Activated T-cell treated with anti-CD3 and anti-CD28 coated beads, Interleukin-2, amount 50 U/mL, for 48 hours (primary cell): Measurements from ENCODE around the gene PSMD2.
"Not testable (repeated sequence)": the region's sequence is repeated elsewhere in the genome, so short reads cannot be mapped to it uniquely, and the experiment has no call there.

ENCODE experiments used
- DNase-seq, 2 experiments: peaks; one replicate each; pipeline ENCODE4 v3.0.0-alpha.2; 2020

PSMD2 gene

GRCh38 chr3:184298759-184299487, at the start of gene PSMD2:
Gene PSMD2, plus strand, starts transcription at chr3:184299241. Its CDS starts 26 bp downstream, at chr3:184299267.
- peak; percentile 98 to 99 for DNase-seq

- peak; percentile 94 to 97 for DNase-seq
These were observed 49.5 kb upstream of the PSMD2 start, which contains the start of gene EEF1AKMT4 for GRCh38 chr3:184249412-184250166. Gene EEF1AKMT4, plus strand, starts transcription at chr3:184249672. Its CDS starts 23 bp downstream, at chr3:184249695.

DNA sequence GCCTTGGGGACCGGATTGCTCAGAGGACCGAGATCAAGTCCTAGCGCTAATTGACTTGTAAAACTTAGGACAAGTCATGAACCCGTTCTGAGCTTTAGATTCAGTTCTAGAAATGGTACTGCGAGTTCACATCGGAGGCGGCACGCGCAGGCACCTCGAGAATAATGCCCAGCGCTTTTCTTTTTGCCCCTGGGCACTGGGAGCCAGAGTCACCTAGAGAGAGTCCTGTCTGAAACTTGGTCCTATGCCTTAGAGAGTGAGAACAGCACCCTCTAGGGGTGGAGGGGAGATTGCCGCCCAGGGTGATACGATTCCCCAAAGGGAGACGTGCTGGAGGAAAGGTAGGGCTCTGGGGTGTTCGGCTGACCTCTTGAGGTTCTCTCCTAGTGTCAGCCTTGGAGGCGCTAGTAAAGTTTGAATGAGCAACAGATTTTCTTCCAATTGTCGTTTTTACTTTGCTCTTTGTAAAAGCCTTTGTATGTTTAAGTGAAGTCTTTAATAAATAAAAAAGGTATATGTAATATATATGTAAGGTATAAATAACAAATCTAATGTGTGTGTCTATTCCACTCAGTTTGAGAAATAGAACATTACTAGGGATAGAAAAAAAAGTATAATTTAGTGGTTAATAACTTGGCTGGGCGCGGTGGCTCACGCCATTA, 48.7 kb upstream of the PSMD2 start:
- peak; percentile 95 to 98 for DNase-seq

GRCh38 chr3:184255291-184256039, 43.6 kb upstream of the PSMD2 start:
- peak in 1 of 2 experiments; percentile 49 for DNase-seq

- DNase-seq, result no peak
These were observed 41.7 kb upstream of the PSMD2 start for GRCh38 chr3:184257083-184257915.

- no peak for DNase-seq
These were observed 40.1 kb upstream of the PSMD2 start for GRCh38 chr3:184258926-184259325.

GRCh38 chr3:184259396-184259877, 39.6 kb upstream of the PSMD2 start:
- no peak for DNase-seq

DNA sequence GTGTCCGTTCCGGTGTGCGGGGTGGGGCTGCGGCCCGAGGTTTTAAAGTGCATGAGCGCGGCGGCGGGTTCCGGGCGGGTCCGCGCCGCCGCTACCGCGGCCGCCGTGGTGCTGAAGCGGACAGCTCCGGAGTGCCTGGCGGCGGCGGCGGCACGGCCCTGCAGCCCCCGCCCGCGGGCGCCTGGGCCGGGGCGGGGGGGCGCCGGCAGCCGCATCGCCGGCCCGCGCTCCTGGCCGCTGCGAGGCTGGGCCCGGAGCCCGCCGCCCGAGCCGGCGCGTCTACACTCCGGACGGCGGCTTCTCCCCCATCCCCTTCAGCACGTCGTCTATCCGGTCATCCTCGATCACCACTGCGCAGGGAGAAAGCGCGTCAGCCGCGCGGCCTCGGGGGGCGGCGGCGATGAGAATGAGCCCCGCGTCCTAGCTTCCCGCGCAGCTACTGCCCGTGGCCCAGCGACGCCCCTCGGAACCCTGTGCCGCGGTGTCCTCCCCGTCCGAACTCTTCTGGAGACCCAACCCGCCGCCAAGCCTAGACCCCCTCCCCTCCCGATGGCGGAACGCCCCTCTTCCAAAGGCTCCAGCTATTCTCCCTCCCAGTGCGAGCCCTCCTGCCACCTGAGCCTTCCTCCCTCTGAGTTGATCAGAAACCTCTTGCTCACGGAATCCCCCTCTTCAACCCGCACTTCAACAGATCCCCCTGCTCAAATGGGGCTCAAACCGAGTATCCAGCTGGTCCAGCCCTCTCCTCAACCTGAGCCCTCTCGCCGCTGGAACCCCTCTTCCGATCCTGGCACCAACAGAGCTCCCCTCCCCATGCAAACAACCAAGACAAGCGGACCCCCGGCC, 38.9 kb upstream of the PSMD2 start:
- DNase-seq, result peak in 1 of 2 experiments; percentile 60

GRCh38 chr3:184260724-184261269, 38.2 kb upstream of the PSMD2 start:
- DNase-seq, result peak in 1 of 2 experiments; percentile 50

- peak; percentile 63 to 70 for DNase-seq
These were observed 37.7 kb upstream of the PSMD2 start, which contains the start of gene CAMK2N2 for GRCh38 chr3:184261270-184261853. Gene CAMK2N2, minus strand, starts transcription at chr3:184261553. Its CDS starts 268 bp downstream, at chr3:184261285.

DNA sequence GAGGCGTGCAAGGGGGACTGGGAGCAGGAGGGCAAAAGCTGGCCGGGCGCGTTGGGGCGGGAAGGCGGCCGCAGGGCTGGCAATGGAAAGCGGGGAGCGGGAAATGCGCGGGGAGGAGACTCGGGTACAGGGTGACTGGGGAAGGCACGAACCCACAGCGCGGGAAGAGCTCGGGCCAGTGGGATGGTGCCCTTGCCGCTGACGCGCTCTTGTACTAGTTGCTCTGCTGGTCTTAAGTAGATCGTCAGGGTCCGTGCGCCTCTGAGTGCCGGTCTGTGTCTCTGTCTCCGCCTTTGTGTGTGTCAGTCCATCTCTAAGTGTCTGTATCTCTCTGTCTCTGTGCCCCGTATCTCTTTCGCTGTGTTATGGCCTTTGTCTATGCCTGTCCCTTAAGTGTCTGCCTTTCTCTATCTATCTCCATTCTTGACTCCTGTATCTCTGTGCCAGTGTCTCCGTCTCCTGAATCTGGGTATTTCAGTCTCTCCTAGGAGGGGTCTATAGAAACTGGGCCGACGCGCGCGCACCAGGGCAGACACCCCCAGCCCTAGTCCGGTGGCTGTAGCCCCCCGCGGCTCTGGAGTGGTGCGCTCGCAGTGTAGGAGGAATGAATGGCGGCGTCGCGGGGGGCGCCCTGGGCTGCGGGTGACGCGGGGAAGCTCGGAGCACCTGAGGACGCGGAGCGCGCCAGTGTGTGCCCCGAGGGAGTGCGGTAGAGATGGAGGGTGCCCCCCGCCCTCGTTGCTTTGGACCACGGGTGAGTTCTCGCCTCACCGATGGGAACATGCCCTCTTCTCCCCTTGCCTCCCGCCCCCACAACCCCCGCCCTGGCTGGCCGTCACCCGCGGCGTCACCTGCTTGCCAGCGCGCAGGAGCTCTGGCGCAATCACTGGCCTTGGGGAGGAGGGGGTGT, 36.9 kb upstream of the PSMD2 start:
- peak; percentile 48 to 55 for DNase-seq

GRCh38 chr3:184262764-184263179, 36.3 kb upstream of the PSMD2 start:
- DNase-seq, result no peak

DNA sequence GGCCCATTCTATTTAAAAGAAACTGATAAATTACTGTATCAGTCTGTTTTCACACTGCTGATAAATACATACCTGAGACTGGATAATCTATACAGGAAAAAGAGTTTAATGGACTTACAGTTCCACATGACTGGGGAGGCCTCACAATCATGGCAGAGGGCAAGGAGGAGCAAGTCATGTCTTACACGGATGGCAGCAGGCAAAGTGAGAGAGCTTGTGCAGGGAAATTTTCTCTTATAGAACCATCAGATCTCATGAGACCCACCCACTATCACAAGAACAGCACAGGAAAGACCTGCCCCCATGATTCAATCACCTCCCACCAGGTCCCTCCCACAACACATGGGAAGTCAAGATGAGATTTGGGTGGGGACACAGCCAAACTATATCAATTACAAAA, 31.8 kb upstream of the PSMD2 start:
- DNase-seq, result not testable (repeated sequence)

DNA sequence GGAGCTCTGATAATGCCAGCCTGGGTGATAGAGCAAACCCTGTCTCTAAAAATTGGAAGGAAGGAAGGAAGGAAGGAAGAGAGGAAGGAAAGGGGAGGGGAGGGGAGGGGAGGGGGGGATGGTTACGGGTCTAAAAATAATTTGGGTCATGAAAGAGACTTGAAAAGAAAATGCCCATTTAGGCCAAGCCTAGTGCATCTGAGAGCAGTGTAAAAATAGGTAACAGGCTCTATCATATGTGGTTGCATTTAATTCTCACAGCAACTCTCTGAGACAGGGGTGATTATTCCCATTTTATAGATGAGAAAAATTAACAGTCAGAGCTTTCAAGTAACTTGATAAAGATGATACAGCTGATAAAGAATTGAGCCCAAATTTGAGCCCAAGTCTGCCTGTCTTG, 26.8 kb upstream of the PSMD2 start:
- DNase-seq, result no peak

DNA sequence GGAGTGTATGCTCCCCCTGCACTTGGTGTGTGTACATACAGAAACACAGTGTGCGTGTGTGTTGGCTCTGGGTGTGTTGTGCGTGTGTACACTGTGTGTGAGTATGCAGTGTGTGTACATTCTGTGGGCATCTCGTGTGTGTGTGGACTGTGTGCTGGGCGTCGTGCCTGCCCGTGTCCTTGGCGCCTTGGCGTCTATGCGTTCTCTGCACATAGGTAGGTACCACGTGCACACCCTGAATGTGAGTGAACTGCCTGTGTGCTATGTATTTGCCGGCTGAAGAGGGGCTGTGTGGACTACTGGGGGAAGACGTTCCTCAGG, 23.7 kb upstream of the PSMD2 start:
- no peak for DNase-seq

DNA sequence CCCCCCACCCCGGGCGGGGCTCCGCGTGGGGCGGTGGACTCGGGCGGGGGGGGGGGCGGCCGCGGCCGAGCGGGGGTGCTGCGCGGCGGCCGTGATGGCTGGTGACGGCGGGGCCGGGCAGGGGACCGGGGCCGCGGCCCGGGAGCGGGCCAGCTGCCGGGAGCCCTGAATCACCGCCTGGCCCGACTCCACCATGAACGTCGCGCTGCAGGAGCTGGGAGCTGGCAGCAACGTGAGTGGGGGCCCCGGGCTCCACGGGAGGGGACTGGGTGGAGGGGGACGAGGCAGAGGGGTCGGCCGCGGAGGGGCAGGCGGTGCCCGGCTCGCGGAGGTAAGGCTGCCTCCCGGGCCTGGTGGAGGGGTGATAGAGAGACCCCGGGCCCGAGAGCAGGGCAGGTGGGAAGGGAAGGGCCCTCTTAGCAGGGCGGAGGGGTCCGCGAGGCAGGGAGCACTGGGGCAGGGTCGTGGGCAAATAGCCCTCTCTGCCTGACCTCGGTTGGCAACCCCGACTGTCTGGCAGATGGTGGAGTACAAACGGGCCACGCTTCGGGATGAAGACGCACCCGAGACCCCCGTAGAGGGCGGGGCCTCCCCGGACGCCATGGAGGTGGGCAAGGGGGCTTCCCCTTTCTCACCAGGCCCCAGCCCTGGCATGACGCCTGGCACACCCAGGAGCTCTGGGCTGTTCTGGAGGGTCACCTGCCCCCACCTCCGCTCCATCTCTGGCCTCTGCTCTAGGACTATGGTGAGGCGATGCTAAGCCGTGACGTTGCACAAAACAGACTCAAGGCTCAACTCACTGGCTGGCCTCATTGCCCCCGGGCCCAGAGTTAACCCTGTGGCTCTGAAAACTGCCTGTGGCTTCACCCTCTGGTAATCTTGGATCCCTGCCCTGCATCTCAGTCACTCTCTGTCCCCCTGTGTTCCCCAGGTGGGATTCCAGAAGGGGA, 22.8 kb upstream of the PSMD2 start, which contains the start of gene ECE2:
Gene ECE2 (plus strand): TSS at position 62 of the 950 bp plus-strand sequence. CDS start 132 bp downstream, at position 194.
- DNase-seq, result no peak

DNA sequence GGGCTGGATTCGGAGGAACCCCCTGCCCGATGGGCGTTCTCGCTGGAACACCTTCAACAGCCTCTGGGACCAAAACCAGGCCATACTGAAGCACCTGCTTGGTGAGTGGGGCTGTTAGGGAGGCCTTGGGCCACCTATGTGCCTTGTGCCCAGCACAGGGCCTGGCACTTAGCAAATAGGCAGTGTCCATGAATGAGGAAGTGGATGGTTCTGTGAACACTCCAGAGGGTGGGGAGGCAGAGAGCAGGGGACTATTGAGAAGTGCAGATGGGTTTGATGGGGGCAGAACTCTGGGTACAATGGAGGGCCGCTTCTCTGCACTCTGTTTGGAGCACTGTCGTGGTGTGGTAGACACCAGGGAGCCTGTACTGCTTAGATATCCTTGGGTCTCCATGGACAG, 21.7 kb upstream of the PSMD2 start:
- DNase-seq, result no peak
